ENCODE data around the gene GNAO1. TPM values are rescaled to one million over a fixed set of nuclear protein-coding genes. Genes with fewer than 3 reads are reported as not detected.

GNAO1 gene
- total and polyA plus RNA-seq, 2 of the 13 experiments (the other 11 are each of a cell fraction or from before 2014, with no cell fraction given): not detected

- TF ChIP-seq GMEB2 (CRISPR knock-in tag; IDR thresholded peaks at IDR 0.05; ENCODE audit: low read depth): no peak
- TF ChIP-seq ZNF160 (CRISPR knock-in tag; IDR thresholded peaks at IDR 0.05): no peak
- no peak for TF ChIP-seq U2AF1 (optimal IDR thresholded peaks at IDR 0.05; ENCODE audit: low read depth, low read length)
- TF ChIP-seq SKIL (CRISPR knock-in tag; IDR thresholded peaks at IDR 0.05; ENCODE audit: borderline replicate concordance): no peak
- no peak for TF ChIP-seq ESRRA (CRISPR knock-in tag; IDR thresholded peaks at IDR 0.05; ENCODE audit: low read depth)
Observed at GRCh38 chr16:56345406-56346050, 154.2 kb downstream of the GNAO1 start (continued).

- no peak for ATAC-seq
- H3K4me2 ChIP-seq (ENCODE audit: low read depth, low read length): no peak overlapping the region
- no peak overlapping the region for H2AFZ ChIP-seq (ENCODE audit: low read length)
- no peak overlapping the region for H3K9ac ChIP-seq (ENCODE audit: insufficient read depth, low read depth, low read length)
- WGBS (ENCODE audit: low lambda C conversion rate): 77% methylated on average over 14 of the region's 15 CpGs
- no peaks in the 10 kb centered on the region for H3K36me3 ChIP-seq (replicated peaks in 1 of 2; ENCODE audit: control insufficient read depth in 1 of 2, insufficient read depth in 2 of 2, low read length in 2 of 2)
- no peak overlapping the region for H3K4me3 ChIP-seq (replicated peaks in 1 of 3; ENCODE audit: insufficient read depth in 1 of 3, low read depth in 2 of 3, low read length in 3 of 3)
- ChIA-PET CTCF (ENCODE audit: low intra/inter-chr PET ratio, low total read pairs) (no interaction called here), POLR2A (no interaction called here)
- DNase-seq (ENCODE audit: low spot score): no peak
- H3K4me1 ChIP-seq (ENCODE audit: insufficient read depth, low read length): peaks cover 22% of the 10 kb centered on the region
- H3K27ac ChIP-seq (ENCODE audit: extremely low read length, insufficient read depth, low read length): no peak overlapping the region
- in situ Hi-C loops (cut with HindIII; ENCODE audit: extremely low pct_ligation_motif_present, low pct_unique_long_range_greater_than_20kb) (no loop called here), intact Hi-C loops (cut with micrococcal nuclease; ENCODE audit: unreplicated experiment) (no loop called here)
- no peaks in the 10 kb centered on the region for H3K9me3 ChIP-seq (ENCODE audit: low read length)
- no peaks in the 10 kb centered on the region for H3K79me2 ChIP-seq (ENCODE audit: insufficient read depth, low read length)
- H3K27me3 ChIP-seq (ENCODE audit: control insufficient read depth in 1 of 2, insufficient read depth in 2 of 2, low read length in 2 of 2): peaks cover 8 to 55% of the 10 kb centered on the region in 2 experiments; a peak in 3 of 5 replicates
- FAIRE-seq: no peak
- H4K20me1 ChIP-seq (ENCODE audit: insufficient read depth, low read length): no peaks in the 10 kb centered on the region
- TF ChIP-seq UBTF (CRISPR knock-in tag; IDR thresholded peaks at IDR 0.05): 0 out of 2 replicates have a peak, but pooled peaks have one; percentile 34
- TF ChIP-seq BRCA1 (CRISPR knock-in tag; IDR thresholded peaks at IDR 0.05): no peak
- BruUV-seq (replicated peaks): no TSS peak
Observed at GRCh38 chr16:56346131-56346890, 155.0 kb downstream of the GNAO1 start.

Measured in HepG2 (cell line).